C4-2B (cell line): ENCODE data around the gene MTA2.

Experiments used
- CTCF ChIP-seq: fragments of 450-650 bp; conservative IDR thresholded peaks from 2 replicates; pipeline ENCODE4 v1.5.1; 2017; ENCODE audit warnings: mild to moderate bottlenecking
- ZFX ChIP-seq: fragments of 450-650 bp; IDR thresholded peaks from 2 replicates; pipeline ENCODE4 v1.6.1; 2017

DNA sequence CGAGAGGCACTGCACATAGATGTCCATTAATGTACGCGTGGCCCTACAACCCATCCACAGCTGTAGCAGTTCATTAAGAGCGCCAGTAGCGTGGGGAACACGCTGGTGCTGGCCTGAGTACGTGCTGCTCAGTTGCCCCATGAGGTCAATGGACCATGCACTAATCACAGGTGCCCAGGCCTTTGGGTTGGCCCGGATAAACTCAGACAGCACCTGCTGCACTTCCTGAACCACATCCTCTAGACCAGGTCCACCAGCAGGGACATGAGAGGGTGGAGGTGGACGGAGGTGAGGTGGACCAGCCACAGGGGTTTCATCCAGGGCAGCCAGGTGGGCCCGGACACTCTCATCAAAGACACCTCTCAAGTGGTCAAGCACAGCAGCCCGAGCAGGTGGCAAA, 47.8 kb upstream of the MTA2 start:
- TF ChIP-seq CTCF (no peak), ZFX (no peak)
